Cardiac muscle cell (in vitro differentiated cells and primary cell): Measurements from ENCODE around the gene TMOD2. TPM values are rescaled to one million over a fixed set of nuclear protein-coding genes. Genes with fewer than 3 reads are reported as not detected.

Source experiments
- DNase-seq, 2 donors: peaks; one replicate each; pipeline versions ENCODE4 v3.0.0 to v3.0.0-alpha.2; 2010 to 2017; ENCODE audit warnings: low read depth in 1 of 2, low spot score in 1 of 2
- H3K27ac ChIP-seq: fragments of 200-600 bp; sonication (generic); 2 replicates; pipeline ENCODE4 v1.5.1; 2016
- H3K27me3 ChIP-seq: fragments of 200-600 bp; sonication (generic); 2 replicates; pipeline ENCODE4 v1.6.0; 2016; ENCODE audit warnings: control low read depth
- H3K36me3 ChIP-seq: fragments of 200-600 bp; sonication (generic); 2 replicates; pipeline ENCODE4 v1.5.1; 2016; ENCODE audit warnings: control low read depth
- H3K4me1 ChIP-seq: fragments of 200-600 bp; sonication (generic); 2 replicates; pipeline ENCODE4 v1.8.1; 2017; ENCODE audit warnings: low read depth, mild to moderate bottlenecking, mixed run types
- H3K4me3 ChIP-seq: fragments of 200-600 bp; sonication (generic); 2 replicates; pipeline ENCODE4 v1.5.1; 2016; ENCODE audit warnings: mild to moderate bottlenecking
- H3K9me3 ChIP-seq: fragments of 200-600 bp; sonication (generic); 2 replicates; pipeline ENCODE4 v1.5.1; 2017; ENCODE audit warnings: low read depth, mild to moderate bottlenecking, control low read depth
- CTCF ChIP-seq: IDR thresholded peaks from 2 replicates; pipeline ENCODE4 v1.5.1; 2012; ENCODE audit warnings: low read depth, mild to moderate bottlenecking, low read length
- polyA plus RNA-seq: library from polyadenylated mRNA; unstranded; fragments of >200 nt; fragmentation: Nextera tagmentation; extraction: Ambion mirVana; gene quantifications from 2 replicates; pipeline ENCODE4 v1.2.1, GENCODE V29; 2016
- total RNA-seq: library from RNA; depleted of rRNA; stranded (reverse); fragments of >200 nt; gene quantifications from 2 replicates; pipeline ENCODE4 v1.2.3, GENCODE V29; 2016

TMOD2 gene
- total and polyA plus RNA-seq, 2 experiments from 2014 or later = 1.8 to 2.8 TPM

- Histone ChIP-seq H3K27me3 (no peaks in the 10 kb centered on the region), H3K27ac (no peak overlapping the region), H3K4me1 (no peaks in the 10 kb centered on the region), H3K36me3 (peaks cover 7% of the 10 kb centered on the region), H3K4me3 (no peak overlapping the region), H3K9me3 (no peaks in the 10 kb centered on the region)
- TF ChIP-seq CTCF = no peak
- DNase-seq = no peak
These were observed 113.1 kb downstream of the TMOD2 start for GRCh38 chr15:51864408-51865056.

DNA sequence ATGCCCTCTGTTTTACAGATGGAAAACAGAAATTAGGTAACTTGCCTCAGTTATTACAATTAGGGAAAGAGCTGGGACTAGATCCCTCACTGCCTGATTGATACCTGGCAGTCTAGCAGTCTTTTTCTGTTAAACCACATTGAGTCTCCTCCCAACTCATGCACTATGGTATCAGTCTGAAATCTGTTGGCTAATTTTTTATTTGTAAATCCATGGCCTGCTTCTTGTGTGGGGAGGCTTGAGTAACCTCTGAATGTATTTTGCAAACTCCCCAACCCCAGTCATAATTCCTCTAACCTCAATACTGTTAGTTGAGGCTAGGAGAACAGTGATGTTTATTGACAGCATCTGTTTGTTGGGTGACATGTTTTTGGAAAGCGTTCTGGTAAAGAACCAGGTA is 113.9 kb downstream of the TMOD2 start:
- DNase-seq = no peak
- Histone ChIP-seq H3K36me3 (peaks cover 7% of the 10 kb centered on the region), H3K4me3 (no peak overlapping the region), H3K27me3 (no peaks in the 10 kb centered on the region), H3K4me1 (no peaks in the 10 kb centered on the region), H3K27ac (no peak overlapping the region), H3K9me3 (no peaks in the 10 kb centered on the region)
- no peak for TF ChIP-seq CTCF

Other genes with a start within 250 kb of the TMOD2 start
- 20.3 and 34.0 TPM in 2 replicates for gene DMXL2, start 128.8 kb upstream of the TMOD2 start, total RNA-seq
- gene DMXL2, start 128.8 kb upstream of the TMOD2 start, polyA plus RNA-seq = 16.3 and 27.0 TPM in 2 replicates
- 0.14 TPM in 1 of 2 replicates, not detected in the other for gene SCG3, start 70.1 kb upstream of the TMOD2 start, total RNA-seq
- 0.30 TPM in 1 of 2 replicates, not detected in the other for gene SCG3, start 70.1 kb upstream of the TMOD2 start, polyA plus RNA-seq
- gene LYSMD2, start 13.9 kb upstream of the TMOD2 start, total RNA-seq = 1.5 and 1.9 TPM in 2 replicates
- 1.7 TPM in 2 replicates for gene LYSMD2, start 13.9 kb upstream of the TMOD2 start, polyA plus RNA-seq
- 6.0 and 6.6 TPM in 2 replicates for gene TMOD3, start 78.1 kb downstream of the TMOD2 start, total RNA-seq
- 10.9 and 13.9 TPM in 2 replicates for gene TMOD3, start 78.1 kb downstream of the TMOD2 start, polyA plus RNA-seq
- gene LEO1, start 220.2 kb downstream of the TMOD2 start, total RNA-seq = 16.9 and 19.1 TPM in 2 replicates
- gene LEO1, start 220.2 kb downstream of the TMOD2 start, polyA plus RNA-seq = 19.5 and 26.8 TPM in 2 replicates